ENCODE results near the gene SQSTM1.
A peak's percentile ranks its signal among the peaks of the same experiment; 100 is the strongest.

SQSTM1 gene

GRCh38 chr5:179806250-179807048, 14.3 kb upstream of the SQSTM1 start, which contains the start of gene MGAT4B:
TSS of gene MGAT4B (minus strand) at chr5:179806866. CDS start at chr5:179806583, 283 bp downstream.
- DNase-seq, result no peak

- DNase-seq, result no peak
Observed at GRCh38 chr5:179812135-179812825, 8.4 kb upstream of the SQSTM1 start.

DNA sequence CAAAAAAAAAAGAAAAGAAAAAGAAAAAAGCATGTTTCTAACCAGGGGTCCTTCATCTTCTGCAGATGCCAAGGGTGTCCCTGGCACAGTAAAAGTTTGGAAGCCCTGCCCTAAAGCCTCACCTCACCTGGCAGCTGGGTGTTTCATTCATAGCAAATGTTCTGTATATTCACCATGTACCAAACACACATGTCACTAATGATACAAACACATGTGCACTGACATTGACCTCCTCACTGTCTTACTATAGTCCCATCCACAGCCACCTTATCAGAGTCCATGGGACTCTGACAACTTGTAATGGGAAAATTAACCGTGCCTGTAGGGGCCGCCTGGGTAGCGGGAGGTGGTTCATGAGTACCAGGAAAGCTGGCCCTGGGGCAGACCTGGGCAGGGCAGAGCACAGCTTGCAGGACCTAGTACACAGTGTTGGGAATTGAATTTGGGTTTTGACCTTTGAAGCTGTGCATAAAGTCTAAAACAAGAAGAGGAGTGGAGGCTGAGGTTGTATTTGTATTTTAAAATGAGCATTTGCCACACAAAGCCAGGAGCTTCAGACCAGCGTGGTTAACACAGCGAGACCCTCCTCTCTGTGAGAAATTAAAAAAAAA, 7.6 kb upstream of the SQSTM1 start:
- DNase-seq, result no peak

- DNase-seq, result no peak
Observed at GRCh38 chr5:179814090-179814489, 6.6 kb upstream of the SQSTM1 start.

GRCh38 chr5:179815491-179816249, 5.0 kb upstream of the SQSTM1 start:
- no peak for DNase-seq

DNA sequence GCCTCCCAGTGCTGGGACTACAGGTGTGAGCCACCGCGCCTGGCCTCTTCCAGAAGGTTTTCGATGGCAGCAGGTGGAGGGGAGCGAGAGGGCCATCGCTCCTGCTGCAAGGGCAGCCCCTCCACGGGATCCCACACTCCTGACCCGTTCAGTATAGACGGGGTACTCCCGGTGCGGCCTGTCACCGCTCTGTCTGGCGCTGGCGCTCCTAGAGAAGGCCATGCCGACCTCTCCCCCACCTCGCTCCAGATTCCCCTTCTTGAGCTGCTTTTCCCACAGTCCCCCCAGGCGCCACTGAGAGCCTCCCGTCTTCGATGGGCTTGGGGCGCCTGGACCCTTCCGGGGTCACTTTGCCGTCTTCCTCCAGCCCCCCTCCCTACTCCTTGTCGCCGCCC, 4.3 kb upstream of the SQSTM1 start:
- DNase-seq, result no peak

DNA sequence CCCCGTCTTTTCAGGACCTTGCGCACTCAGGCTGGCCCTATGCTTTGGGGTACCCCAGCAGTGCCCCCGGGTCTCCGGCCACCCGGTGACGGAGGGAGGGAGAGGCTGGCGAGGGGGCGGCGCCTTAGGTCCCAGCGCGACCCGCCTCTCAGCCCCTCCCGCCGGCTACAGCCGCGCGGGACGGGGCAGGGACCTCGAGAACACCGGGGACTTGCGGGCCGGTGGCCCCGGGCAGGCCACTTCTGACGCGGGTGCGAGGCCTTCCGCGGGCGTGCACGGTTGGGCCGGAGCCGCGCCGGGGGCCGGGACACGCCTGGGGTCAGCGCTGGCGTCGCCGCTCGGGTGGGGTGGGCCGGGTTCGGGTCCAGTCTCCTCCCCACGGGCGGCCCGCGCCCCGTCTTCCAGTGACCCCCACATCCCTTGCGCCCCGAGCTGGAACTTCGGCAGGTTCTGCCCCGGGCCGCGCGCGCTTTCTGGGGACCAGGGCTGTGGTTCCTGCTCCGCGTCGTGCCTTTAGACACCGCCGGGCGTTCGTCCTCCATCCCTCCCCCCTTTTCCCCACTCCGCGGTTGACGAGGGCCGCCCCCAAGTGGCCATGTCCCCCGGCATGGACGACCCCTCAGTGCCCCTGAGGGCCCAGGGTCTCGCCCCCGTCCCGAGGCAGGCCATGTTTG, 3.8 kb upstream of the SQSTM1 start:
- no peak for DNase-seq

GRCh38 chr5:179817470-179817840, 3.2 kb upstream of the SQSTM1 start:
- no peak for DNase-seq

GRCh38 chr5:179817890-179818745, 2.6 kb upstream of the SQSTM1 start:
- no peak for DNase-seq

DNA sequence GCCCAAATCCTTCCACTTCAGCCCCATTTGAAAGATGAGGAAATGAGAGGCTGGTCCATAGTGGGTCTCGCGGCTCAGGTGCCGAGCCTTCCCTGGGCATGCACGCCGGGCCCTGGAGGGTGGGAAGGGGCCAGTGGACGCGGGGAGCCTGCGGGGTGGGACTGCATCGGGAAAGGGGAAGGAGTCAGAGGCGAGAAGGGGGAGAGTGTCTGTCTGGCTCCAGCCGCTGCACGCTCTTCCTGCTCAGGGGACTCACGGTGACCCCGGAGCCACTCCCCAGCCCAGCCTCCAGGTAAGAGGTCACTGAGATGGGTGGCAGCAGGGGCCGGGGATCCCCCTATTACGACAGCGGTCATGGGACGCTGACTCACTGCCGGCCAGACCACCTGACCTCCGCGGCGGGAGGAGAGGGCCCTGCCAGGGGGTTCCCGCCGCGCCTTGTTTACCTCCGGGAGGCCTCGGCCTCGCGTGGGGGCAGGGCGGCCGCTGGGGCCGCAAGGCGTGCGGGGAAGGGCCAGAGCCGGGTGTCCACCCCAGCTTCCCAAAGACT, 1.9 kb upstream of the SQSTM1 start:
- no peak for DNase-seq

DNA sequence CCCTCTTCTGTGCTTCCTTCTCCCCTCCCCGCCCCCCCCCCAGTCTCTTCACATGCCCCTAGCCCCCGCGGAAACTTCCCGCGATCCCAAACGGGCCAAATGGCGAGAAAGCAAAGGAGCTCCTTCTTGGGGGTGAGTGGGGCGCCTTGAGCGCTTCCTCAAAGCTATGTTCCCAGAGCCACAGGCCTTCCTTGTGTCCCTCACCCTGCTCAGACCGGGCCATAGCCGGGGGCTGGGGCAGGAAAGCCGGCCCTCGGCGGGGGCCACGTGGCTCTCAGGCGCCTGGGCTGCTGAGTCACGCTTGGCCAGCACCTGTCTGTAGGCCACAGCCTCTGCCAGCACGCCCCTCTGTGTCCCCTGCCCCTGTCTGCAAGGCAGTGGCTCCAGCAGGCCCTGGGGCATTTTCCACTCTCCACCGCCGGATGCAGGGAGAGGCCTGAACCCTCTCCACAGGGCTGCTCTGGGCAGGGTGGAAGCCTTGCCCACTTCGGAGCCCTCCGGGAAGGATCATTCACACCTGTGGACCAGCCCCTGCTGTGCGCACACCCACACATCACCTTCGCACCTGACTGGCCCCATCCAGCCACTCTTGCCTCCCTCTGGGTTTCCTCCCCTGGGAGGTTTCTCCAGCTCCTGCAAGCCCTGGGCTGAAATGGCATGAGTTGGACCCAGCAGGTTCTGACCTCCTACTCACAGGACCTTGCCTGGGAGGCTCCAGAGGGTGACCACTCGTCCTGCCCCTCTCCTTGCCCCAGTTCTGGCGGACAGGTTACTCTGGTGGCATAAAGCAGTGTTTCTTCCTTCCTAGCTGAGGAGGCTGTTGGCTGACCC, 1.2 kb upstream of the SQSTM1 start:
- no peak for DNase-seq

GRCh38 chr5:179820127-179820482, 600 bp upstream of the SQSTM1 start:
- no peak for DNase-seq

DNA sequence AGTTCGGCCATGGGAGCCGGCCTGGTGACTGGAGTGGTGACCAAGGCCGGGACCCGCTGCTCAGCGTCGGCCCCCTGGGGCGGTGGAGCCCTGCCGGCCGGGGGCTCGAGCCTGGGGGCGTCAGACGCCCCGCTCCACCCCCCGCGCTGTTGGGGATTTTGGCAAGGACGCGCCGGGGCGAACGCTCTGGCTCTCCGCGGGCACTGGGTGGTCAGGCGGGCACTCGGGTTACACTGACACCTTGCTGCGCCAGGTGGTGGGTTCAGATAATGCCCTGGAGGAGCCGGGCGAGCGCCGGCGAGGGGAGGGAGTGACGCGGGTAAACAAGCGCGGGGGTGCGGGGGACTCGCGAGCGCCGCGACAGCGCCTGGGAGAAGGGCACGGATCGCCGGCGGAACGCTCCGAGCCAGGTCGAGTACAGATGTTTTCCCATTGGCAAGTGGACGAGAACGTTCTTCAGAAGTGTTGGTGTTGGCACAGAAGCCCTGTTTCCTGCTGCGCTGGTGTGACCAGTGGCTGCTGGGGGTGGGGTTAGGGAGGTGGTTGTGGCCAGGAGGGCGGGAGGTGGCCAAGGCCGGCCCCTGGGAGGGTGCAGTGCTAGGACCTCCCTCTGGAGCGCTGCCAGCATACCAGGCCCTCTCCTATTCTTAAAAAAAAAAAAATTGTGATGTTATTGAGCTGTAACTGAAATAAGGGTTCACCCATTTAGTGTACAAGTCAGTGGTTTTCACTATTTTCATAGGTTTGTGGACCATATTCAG, 773 bp downstream of the SQSTM1 start:
- peak; percentile 38 for DNase-seq

- no peak for DNase-seq
Observed at GRCh38 chr5:179822059-179822432, 1.3 kb downstream of the SQSTM1 start.

DNA sequence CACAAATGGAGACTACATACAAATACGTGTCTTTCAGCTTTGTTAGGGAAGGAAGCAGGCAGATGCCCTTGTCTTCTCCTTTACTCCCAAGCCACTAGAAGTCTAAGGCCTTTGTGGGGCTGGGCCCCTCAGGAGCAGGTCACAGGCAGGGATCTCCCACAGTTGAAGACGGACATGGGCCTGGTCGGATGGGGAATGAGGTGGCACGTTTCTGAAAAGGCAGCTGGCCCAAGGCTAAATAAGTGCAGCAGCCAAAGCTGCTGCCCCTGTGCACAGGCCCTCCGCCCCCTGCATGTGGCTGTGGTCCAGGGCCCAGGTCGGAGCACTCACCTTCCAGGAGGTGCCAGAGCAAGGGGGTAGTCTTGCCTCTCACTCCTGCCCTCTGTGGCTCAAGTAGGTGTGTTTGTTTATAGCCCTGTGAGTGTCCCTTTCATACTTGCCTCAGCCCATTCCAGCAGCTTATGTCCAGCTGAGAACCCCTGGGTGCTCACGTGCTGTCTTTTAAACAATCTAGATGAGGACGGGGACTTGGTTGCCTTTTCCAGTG, 1.8 kb downstream of the SQSTM1 start:
- DNase-seq, result no peak

DNA sequence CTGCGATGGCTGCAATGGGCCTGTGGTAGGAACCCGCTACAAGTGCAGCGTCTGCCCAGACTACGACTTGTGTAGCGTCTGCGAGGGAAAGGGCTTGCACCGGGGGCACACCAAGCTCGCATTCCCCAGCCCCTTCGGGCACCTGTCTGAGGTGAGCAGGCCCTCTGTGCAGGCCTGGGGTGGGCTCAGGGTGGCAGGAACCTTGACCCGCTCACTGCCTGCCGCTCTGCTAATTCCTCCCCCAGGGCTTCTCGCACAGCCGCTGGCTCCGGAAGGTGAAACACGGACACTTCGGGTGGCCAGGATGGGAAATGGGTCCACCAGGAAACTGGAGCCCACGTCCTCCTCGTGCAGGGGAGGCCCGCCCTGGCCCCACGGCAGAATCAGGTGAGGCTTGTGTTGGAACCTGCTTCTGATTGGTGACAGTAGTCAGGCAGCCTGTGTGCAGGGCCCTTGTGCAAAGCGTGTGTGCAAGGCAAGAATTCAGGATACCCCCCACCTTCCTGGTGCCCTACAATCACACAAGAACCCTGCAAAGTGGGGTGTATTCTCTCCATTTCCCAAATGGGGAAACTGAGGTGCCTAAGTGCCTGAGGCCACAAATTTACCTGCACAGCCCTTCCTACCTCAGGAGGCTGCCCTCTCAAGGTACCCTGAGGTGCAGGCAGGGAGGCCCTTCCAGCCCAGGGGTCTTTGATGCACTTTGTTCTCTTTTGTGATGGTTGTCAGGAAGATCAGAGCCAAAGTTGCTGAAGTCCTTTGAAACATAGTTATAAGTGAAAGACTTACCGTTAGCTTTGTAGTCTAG, 3.4 kb downstream of the SQSTM1 start:
- no peak for DNase-seq

- DNase-seq, result no peak
Observed at GRCh38 chr5:179824745-179825112, 4.0 kb downstream of the SQSTM1 start.

- peak; percentile 16 for DNase-seq
Observed at GRCh38 chr5:179825655-179826182, 5.0 kb downstream of the SQSTM1 start.
